ENCODE results near the gene TRIM31. TPM values are rescaled to one million over a fixed set of nuclear protein-coding genes. Genes with fewer than 3 reads are reported as not detected.

Gene TRIM31
- total and polyA plus RNA-seq, 2 donors (not counting 1 experiment from before 2014, with no cell fraction given) = not detected

DNA sequence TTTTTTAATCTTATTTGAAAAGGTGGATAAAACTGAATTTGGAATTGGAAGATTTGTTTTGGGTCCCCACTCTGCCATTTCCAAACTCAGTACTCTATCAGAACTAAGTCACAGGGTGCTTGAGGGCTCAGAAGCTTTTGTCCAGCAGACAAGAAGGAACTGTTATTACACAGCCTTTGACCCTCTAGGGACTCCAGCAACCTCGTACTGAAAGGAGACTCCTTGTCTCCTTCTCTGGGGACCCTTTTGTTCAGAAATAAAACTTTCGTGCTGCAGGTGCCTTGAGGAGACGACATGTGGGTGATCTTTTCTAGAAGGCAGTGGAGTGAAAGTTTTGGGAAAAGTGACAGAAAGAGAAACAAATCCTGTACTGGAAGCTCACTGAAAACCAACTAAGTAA is 59.2 kb downstream of the TRIM31 start:
- Histone ChIP-seq H3K4me2 (ENCODE audit: extremely low read depth, insufficient read depth, low read length) (no peak overlapping the region), H3K9ac (ENCODE audit: insufficient read depth, low read length) (no peak overlapping the region), H3K36me3 (ENCODE audit: control insufficient read depth, insufficient read depth, low read length) (no peaks in the 10 kb centered on the region), H4K20me1 (ENCODE audit: control insufficient read depth, extremely low read depth, insufficient read depth, low read length) (no peaks in the 10 kb centered on the region), H3K4me1 (ENCODE audit: control insufficient read depth, extremely low read depth, insufficient read depth, low read length) (no peaks in the 10 kb centered on the region), H3K27me3 (ENCODE audit: control insufficient read depth, insufficient read depth, low read length) (no peaks in the 10 kb centered on the region), H3K79me2 (ENCODE audit: control insufficient read depth, insufficient read depth, low read length) (no peaks in the 10 kb centered on the region), H2AFZ (ENCODE audit: low read length) (no peak overlapping the region), H3K4me3 (replicated peaks in 1 of 4; ENCODE audit: control extremely low read depth in 1 of 4, insufficient read depth in 1 of 4, low read depth in 3 of 4, low read length in 4 of 4) (no peak overlapping the region), H3K27ac (ENCODE audit: insufficient read depth, low read length) (no peak overlapping the region), H3K9me3 (ENCODE audit: control insufficient read depth, insufficient read depth, low read depth, low read length) (no peaks in the 10 kb centered on the region)
- no peak for TF ChIP-seq EZH2 (IDR thresholded peaks at IDR 0.05; ENCODE audit: low read length, missing control alignments)
- TF ChIP-seq, protein P1, sequence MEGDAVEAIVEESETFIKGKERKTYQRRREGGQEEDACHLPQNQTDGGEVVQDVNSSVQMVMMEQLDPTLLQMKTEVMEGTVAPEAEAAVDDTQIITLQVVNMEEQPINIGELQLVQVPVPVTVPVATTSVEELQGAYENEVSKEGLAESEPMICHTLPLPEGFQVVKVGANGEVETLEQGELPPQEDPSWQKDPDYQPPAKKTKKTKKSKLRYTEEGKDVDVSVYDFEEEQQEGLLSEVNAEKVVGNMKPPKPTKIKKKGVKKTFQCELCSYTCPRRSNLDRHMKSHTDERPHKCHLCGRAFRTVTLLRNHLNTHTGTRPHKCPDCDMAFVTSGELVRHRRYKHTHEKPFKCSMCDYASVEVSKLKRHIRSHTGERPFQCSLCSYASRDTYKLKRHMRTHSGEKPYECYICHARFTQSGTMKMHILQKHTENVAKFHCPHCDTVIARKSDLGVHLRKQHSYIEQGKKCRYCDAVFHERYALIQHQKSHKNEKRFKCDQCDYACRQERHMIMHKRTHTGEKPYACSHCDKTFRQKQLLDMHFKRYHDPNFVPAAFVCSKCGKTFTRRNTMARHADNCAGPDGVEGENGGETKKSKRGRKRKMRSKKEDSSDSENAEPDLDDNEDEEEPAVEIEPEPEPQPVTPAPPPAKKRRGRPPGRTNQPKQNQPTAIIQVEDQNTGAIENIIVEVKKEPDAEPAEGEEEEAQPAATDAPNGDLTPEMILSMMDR (conservative IDR thresholded peaks at IDR 0.05 in 1 of 2, IDR thresholded peaks at IDR 0.05 in 1 of 2; ENCODE audit: low read depth in 1 of 2, low read length in 2 of 2) = no peak
- DNase-seq (ENCODE audit: low read depth in 2 of 2) = no peak

Other genes with a start within 250 kb of the TRIM31 start
- 280 and 666 TPM in 2 replicates for gene HLA-A, start 170.6 kb downstream of the TRIM31 start, total RNA-seq
- gene HLA-A, start 170.6 kb downstream of the TRIM31 start, polyA plus RNA-seq = 272 and 630 TPM in 2 replicates
- 42.1 and 46.1 TPM in 2 replicates for gene POLR1H, start 51.8 kb downstream of the TRIM31 start, total RNA-seq
- 21.1 and 25.0 TPM in 2 replicates for gene POLR1H, start 51.8 kb downstream of the TRIM31 start, polyA plus RNA-seq
- 13.9 and 16.8 TPM in 2 replicates for gene PPP1R11, start 45.9 kb downstream of the TRIM31 start, total RNA-seq
- gene PPP1R11, start 45.9 kb downstream of the TRIM31 start, polyA plus RNA-seq = 52.4 and 53.6 TPM in 2 replicates
- gene RNF39, start 37.3 kb downstream of the TRIM31 start, total RNA-seq = not detected in 2 replicates
- not detected in 2 replicates for gene RNF39, start 37.3 kb downstream of the TRIM31 start, polyA plus RNA-seq
- not detected in 2 replicates for gene TRIM40, start 23.1 kb upstream of the TRIM31 start, total RNA-seq
- gene TRIM40, start 23.1 kb upstream of the TRIM31 start, polyA plus RNA-seq = not detected in 2 replicates
- not detected in 2 replicates for gene TRIM10, start 48.1 kb upstream of the TRIM31 start, total RNA-seq
- gene TRIM10, start 48.1 kb upstream of the TRIM31 start, polyA plus RNA-seq = not detected in 2 replicates
- gene TRIM15, start 50.5 kb upstream of the TRIM31 start, total RNA-seq = not detected in 2 replicates
- gene TRIM15, start 50.5 kb upstream of the TRIM31 start, polyA plus RNA-seq = not detected in 2 replicates
- gene TRIM26, start 100.3 kb upstream of the TRIM31 start, total RNA-seq = 20.5 and 22.5 TPM in 2 replicates
- gene TRIM26, start 100.3 kb upstream of the TRIM31 start, polyA plus RNA-seq = 18.8 and 26.0 TPM in 2 replicates
- 10.3 and 11.9 TPM in 2 replicates for gene TRIM39, start 213.8 kb upstream of the TRIM31 start, total RNA-seq
- 6.7 and 7.8 TPM in 2 replicates for gene TRIM39, start 213.8 kb upstream of the TRIM31 start, polyA plus RNA-seq
- 30.2 and 34.7 TPM in 2 replicates for gene RPP21, start 232.1 kb upstream of the TRIM31 start, total RNA-seq
- gene RPP21, start 232.1 kb upstream of the TRIM31 start, polyA plus RNA-seq = 16.7 and 20.5 TPM in 2 replicates

Measured in fibroblast of lung (primary cell).